ENCODE data around the gene FAM89A.

GRCh38 chr1:231026576-231026975 is 13.5 kb downstream of the FAM89A start:
- no peak for TF ChIP-seq CTCF (conservative IDR thresholded peaks at IDR 0.05 in 1 of 2, IDR thresholded peaks at IDR 0.05 in 1 of 2; ENCODE audit: low read depth in 1 of 2, low read length in 2 of 2)
- TF ChIP-seq EZH2 (IDR thresholded peaks at IDR 0.05; ENCODE audit: low read length, missing control alignments) = no peak

Data from fibroblast of lung (primary cell).